Left forelimb (tissue), 1 donor: ENCODE data around the gene CATSPER3.
A peak's percentile ranks its signal among the peaks of the same experiment; 100 is the strongest.
"Not testable (repeated sequence)": the region's sequence is repeated elsewhere in the genome, so short reads cannot be mapped to it uniquely, and the experiment has no call there.

Experiments used
- DNase-seq: peaks from one replicate; pipeline ENCODE4 v3.0.0-alpha.2; 2018; ENCODE audit warnings: low spot score

Gene CATSPER3

GRCh38 chr5:134975078-134975715, 7.5 kb downstream of the CATSPER3 start:
- DNase-seq = no peak

GRCh38 chr5:134975843-134976242, 8.1 kb downstream of the CATSPER3 start:
- DNase-seq = no peak

GRCh38 chr5:134976841-134977240, 9.1 kb downstream of the CATSPER3 start:
- no peak for DNase-seq

DNA sequence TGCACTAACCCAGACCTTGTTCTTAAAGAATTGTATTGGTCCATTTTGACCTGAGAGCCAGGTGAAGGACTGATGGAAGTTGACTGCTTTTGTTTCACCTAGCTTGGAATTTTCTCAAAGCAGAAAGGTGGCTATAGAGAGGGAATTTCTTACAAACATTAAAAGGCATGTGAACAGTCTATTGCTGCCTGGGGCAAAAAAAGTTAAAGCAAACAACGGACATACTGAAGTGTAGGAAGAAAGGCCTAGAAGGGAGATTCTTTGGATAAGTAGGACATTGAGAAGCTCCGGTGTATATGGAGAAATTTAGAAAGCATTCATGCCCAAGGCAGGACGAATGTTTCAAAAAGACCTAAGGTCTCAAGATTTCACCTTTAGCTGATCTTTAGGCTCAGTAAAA, 11.7 kb downstream of the CATSPER3 start:
- DNase-seq = no peak

- DNase-seq = no peak
Observed at GRCh38 chr5:134982230-134982629, 14.5 kb downstream of the CATSPER3 start.

DNA sequence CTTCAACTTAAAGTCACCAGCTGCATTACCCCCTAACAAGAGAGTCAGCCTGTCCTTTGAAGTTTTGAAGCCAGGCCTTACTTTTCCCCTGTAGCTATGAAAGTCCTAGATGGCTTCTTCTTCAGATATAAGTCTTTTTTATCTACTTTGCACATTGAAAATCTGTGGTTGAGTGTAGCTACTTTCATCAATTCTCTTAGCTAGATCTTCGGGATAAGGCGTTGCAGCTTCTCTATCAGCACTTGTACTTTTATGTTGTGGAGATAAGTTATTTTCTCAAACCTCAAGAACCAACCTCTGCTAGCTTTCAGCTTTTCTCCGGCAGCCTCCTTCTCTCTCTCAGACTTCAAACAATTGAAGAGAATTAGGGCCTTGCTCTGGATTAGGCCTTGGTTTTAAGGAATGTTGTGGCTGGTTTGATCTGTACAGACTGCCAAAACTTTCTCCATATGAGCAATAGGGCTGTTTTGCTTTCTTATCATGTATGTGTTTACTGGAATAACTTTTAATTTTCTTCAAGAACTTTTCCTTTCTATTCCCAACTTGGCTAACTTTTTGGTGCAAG, 21.6 kb downstream of the CATSPER3 start:
- no peak for DNase-seq

- DNase-seq = not testable (repeated sequence)
Observed at GRCh38 chr5:134990183-134990582, 22.5 kb downstream of the CATSPER3 start.

GRCh38 chr5:134992148-134992547, 24.4 kb downstream of the CATSPER3 start:
- DNase-seq = no peak

- DNase-seq = no peak
Observed at GRCh38 chr5:134993161-134993560, 25.5 kb downstream of the CATSPER3 start.

- DNase-seq = no peak
Observed at GRCh38 chr5:134994560-134995156, 27.0 kb downstream of the CATSPER3 start.

DNA sequence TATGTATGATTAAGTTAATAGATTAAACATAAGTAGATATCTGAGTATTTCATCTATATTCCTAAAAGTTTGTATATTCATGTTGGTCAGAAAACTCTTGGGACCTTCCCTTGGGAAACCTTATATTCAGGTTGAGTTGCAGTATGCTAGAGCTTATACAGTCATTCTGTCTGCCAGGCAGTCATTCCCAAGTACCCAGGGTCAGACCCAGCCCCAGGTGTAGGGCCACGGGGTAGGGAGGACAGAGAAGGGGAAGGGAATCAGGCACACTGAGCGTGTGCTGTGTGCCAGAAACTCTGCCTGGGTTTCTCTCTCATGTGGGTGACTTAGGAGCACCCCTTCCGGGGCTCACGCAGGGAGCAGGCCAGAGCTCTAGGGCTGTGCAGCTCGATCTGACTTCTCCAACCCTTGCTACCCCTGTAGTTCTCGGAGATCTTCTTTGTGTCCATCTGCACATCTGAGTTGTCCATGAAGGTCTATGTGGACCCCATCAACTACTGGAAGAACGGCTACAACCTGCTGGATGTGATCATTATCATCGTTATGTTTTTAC, 28.2 kb downstream of the CATSPER3 start:
- no peak for DNase-seq

DNA sequence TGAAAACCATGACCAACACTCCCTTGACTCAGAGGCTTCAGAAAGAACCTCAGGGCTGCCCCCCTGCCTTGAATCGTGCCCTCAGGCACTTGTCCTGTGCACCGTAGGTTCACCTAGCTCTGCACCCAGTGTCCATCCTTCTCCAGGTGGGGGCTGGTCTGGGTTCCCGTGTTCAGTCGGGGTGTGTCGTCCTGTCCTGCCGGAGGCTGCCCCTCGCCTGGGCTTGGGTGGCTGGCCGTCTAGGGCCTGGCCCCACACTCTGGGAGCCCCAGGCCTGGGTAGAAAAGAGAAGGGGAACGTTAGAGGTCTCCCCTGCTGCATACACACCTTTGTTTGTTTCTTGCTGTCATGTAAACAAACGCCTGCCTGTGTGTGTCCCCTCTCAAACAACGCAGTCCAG, 29.3 kb downstream of the CATSPER3 start:
- DNase-seq = no peak

GRCh38 chr5:134998068-134998467, 30.4 kb downstream of the CATSPER3 start:
- not testable (repeated sequence) for DNase-seq

- no peak for DNase-seq
Observed at GRCh38 chr5:135004376-135004775, 36.7 kb downstream of the CATSPER3 start.

- no peak for DNase-seq
Observed at GRCh38 chr5:135005076-135005475, 37.4 kb downstream of the CATSPER3 start.

GRCh38 chr5:135007305-135007704, 39.6 kb downstream of the CATSPER3 start:
- DNase-seq = no peak

GRCh38 chr5:135007749-135008363, 40.1 kb downstream of the CATSPER3 start:
- no peak for DNase-seq

DNA sequence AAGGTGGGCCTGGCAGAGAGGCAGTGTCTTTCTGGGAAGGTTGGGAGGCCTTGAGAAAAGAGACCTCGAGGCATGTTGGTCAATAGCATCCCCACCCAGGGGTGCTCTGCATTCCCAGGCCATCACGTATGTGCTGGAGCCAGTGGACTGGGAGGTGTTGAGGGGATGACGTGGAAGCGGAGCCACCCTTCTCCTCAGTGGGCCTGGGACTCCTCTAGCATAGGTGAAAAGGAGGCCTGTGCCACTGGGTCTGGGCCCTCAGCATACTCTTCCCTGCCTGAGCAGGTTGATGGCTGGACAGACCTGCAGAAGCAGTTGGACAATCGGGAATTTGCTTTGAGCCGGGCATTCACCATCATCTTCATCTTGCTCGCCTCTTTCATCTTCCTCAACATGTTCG, 40.8 kb downstream of the CATSPER3 start:
- DNase-seq = peak; percentile 55

DNA sequence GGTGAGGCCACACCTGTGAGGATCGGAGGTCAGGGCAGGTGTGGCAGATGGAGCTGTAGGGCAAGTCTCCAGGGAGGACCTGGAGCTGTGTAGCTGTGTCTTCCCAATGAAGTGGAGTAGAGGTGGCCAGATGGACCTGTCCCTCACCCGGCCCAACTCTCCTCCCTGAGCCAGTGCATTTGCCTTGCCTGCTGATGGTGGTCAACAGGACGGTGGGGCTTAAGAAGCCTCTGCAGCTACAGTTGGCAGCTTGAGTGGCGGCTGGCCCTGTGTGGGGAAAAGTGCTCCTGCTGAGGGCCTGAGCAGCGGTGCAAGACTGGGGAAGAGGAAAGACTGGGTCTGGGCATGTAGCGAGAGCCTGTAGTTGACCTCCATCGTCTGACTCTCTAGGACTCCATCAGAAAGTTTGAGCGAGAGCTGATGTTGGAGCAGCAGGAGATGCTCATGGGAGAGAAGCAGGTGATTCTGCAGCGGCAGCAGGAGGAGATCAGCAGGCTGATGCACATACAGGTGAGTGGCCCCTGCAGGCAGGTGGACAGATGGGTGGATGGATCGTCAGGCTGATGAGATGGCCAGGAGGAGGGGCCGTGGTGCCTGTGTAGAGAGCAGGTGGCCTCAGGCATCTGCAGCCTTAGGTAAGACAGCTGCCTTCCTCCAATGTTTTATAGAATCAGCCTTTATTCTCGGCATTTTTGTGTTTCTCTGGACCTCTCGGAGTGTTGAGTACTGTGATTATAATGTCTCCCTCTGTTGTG, 41.5 kb downstream of the CATSPER3 start:
- no peak for DNase-seq

DNA sequence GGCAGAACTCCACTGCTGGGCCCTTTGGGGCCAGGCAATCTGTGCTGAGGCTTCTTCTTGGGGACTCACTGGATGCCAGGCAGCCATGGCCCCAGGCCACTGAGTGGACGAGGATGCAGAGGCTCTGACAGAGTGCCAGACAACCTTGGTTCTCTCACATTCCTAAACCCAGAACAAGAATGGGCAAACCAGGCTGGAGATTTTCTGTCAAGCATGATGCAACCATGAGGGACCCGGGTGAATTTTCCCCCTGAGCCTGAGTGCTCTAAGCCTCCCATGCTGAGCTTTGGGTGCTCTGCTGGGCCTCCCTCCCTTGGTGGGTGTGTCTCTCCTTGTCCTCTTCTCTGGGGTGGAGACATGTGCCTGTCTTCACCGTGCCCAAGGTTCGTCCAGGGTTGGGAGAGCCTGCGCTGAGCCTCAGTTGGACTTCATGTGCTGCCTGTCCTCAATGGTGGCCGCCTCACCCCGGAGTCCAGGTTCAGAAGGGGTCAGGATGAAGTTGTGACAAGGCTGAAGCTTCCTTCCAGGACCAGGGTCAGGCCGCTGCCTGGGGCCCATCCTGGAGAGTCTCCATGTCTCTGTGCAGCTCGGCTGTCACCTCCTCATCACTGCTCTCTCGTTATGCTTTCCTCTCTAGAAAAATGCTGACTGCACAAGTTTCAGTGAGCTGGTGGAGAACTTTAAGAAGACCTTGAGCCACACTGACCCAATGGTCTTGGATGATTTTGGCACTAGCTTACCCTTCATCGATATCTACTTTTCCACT, 42.2 kb downstream of the CATSPER3 start:
- no peak for DNase-seq
